NCI-H526 treated with DMSO at 0.1 percent for 48 hours (cell line): ENCODE measurements around the gene S1PR3.

Source experiments
- DNase-seq: peaks from one replicate; lab custom pipeline; 2025; lab: John Stamatoyannopoulos, UW

Gene S1PR3

GRCh38 chr9:89038382-89039103, 47.3 kb downstream of the S1PR3 start:
- DNase-seq = no peak

GRCh38 chr9:89039104-89039465, 47.8 kb downstream of the S1PR3 start:
- no peak for DNase-seq

- DNase-seq = no peak
Observed at GRCh38 chr9:89039664-89040063, 48.4 kb downstream of the S1PR3 start.

- DNase-seq = no peak
Observed at GRCh38 chr9:89042984-89043383, 51.7 kb downstream of the S1PR3 start.

GRCh38 chr9:89044104-89044503, 52.8 kb downstream of the S1PR3 start:
- DNase-seq = no peak

- no peak for DNase-seq
Observed at GRCh38 chr9:89044881-89045280, 53.6 kb downstream of the S1PR3 start.

GRCh38 chr9:89046832-89047231, 55.6 kb downstream of the S1PR3 start:
- no peak for DNase-seq

GRCh38 chr9:89047667-89048066, 56.4 kb downstream of the S1PR3 start:
- no peak for DNase-seq

GRCh38 chr9:89048616-89049015, 57.3 kb downstream of the S1PR3 start:
- no peak for DNase-seq

GRCh38 chr9:89049646-89050045, 58.4 kb downstream of the S1PR3 start:
- DNase-seq = no peak

GRCh38 chr9:89051421-89052025, 60.3 kb downstream of the S1PR3 start:
- DNase-seq = no peak

GRCh38 chr9:89052470-89053097, 61.3 kb downstream of the S1PR3 start:
- DNase-seq = no peak

GRCh38 chr9:89053301-89053700, 62.0 kb downstream of the S1PR3 start:
- no peak for DNase-seq
